Activated CD4-positive, alpha-beta memory T cell treated with anti-CD3 and anti-CD28 coated beads, Interleukin-2, amount 10 ng/mL, durations not matched to agents 7 days and 5 days (primary cell): ENCODE data around the gene ZMIZ2. TPM values are rescaled to one million over a fixed set of nuclear protein-coding genes. Genes with fewer than 3 reads are reported as not detected.

Experiments
- CTCF ChIA-PET: fragments of 350-600 bp; sonication (Branson Sonifier 250); formaldehyde crosslinking; loops from one replicate; lab custom pipeline; 2021; ENCODE audit warnings: antibody characterized with exemption, inconsistent platforms; lab: Charles Lee
- POLR2A ChIA-PET: fragments of 350-600 bp; sonication (Branson Sonifier 250); formaldehyde crosslinking; loops from one replicate; lab custom pipeline; 2021; ENCODE audit warnings: antibody characterized with exemption; lab: Charles Lee
- DNase-seq: peaks from one replicate; pipeline ENCODE4 v3.0.0-alpha.2; 2020
- H3K27ac Mint-ChIP-seq: one replicate; pipeline ENCODE4 v1.8.0; 2021; ENCODE audit warnings: mild to moderate bottlenecking, mixed read lengths
- H3K27me3 Mint-ChIP-seq: one replicate; pipeline ENCODE4 v1.8.0; 2021; ENCODE audit warnings: mixed read lengths
- H3K36me3 Mint-ChIP-seq: one replicate; pipeline ENCODE4 v1.8.0; 2021; ENCODE audit warnings: low read depth, mixed read lengths
- H3K4me1 Mint-ChIP-seq: one replicate; pipeline ENCODE4 v1.8.0; 2021; ENCODE audit warnings: mixed read lengths
- H3K4me3 Mint-ChIP-seq: one replicate; pipeline ENCODE4 v1.8.0; 2021; ENCODE audit warnings: mild to moderate bottlenecking, mixed read lengths
- H3K9me3 Mint-ChIP-seq: one replicate; pipeline ENCODE4 v1.8.0; 2021; ENCODE audit warnings: mixed read lengths
- total RNA-seq, 2 experiments: library from RNA; stranded (reverse); gene quantifications; one replicate each; pipeline ENCODE4 v1.2.3, GENCODE V29; 2021

Gene ZMIZ2
- total RNA-seq, 2 experiments from 2014 or later, result 85.2 to 91.4 TPM

GRCh38 chr7:44764665-44765578 is 16.3 kb downstream of the ZMIZ2 start:
- ChIA-PET POLR2A (interaction anchor here (1.4 kb wide), 1 partner anchor 32 kb away, joined by 5 read pairs; the partner anchor contains the start of gene PPIA), CTCF (no interaction called here)
- Mint-ChIP-seq H3K27me3 (no peaks in the 10 kb centered on the region), H3K27ac (no peak overlapping the region), H3K4me3 (no peak overlapping the region), H3K4me1 (peaks cover 23% of the 10 kb centered on the region), H3K36me3 (peaks cover 61% of the 10 kb centered on the region), H3K9me3 (no peaks in the 10 kb centered on the region)
- DNase-seq, result no peak

GRCh38 chr7:44765579-44766415 is 17.1 kb downstream of the ZMIZ2 start:
- POLR2A ChIA-PET, result interaction anchor here (3.1 kb wide), 1 partner anchor 16 kb away, joined by 12 read pairs; the partner anchor contains the start of gene ZMIZ2
- H3K36me3 Mint-ChIP-seq, result peaks cover 59% of the 10 kb centered on the region
- no peaks in the 10 kb centered on the region for H3K27me3 Mint-ChIP-seq
- DNase-seq, result no peak
- H3K9me3 Mint-ChIP-seq, result no peaks in the 10 kb centered on the region
- H3K4me3 Mint-ChIP-seq, result no peak overlapping the region
- no peak overlapping the region for H3K27ac Mint-ChIP-seq
- H3K4me1 Mint-ChIP-seq, result peaks cover 28% of the 10 kb centered on the region
- CTCF ChIA-PET, result no interaction called here

- peaks cover 61% of the 10 kb centered on the region for H3K36me3 Mint-ChIP-seq
- no peaks in the 10 kb centered on the region for H3K9me3 Mint-ChIP-seq
- CTCF ChIA-PET, result no interaction called here
- no peaks in the 10 kb centered on the region for H3K27me3 Mint-ChIP-seq
- H3K4me1 Mint-ChIP-seq, result peaks cover 31% of the 10 kb centered on the region
- DNase-seq, result no peak
- no peak overlapping the region for H3K27ac Mint-ChIP-seq
- POLR2A ChIA-PET, result interaction anchor here (3.1 kb wide), 1 partner anchor 17 kb away, joined by 12 read pairs; the partner anchor contains the start of gene ZMIZ2
- no peak overlapping the region for H3K4me3 Mint-ChIP-seq
Measured at GRCh38 chr7:44766416-44766801, 17.8 kb downstream of the ZMIZ2 start.

GRCh38 chr7:44767134-44767911 is 18.7 kb downstream of the ZMIZ2 start:
- Mint-ChIP-seq H3K4me1 (peaks cover 33% of the 10 kb centered on the region), H3K27me3 (no peaks in the 10 kb centered on the region), H3K4me3 (no peak overlapping the region), H3K36me3 (peaks cover 56% of the 10 kb centered on the region), H3K9me3 (no peaks in the 10 kb centered on the region), H3K27ac (peak overlapping the region; percentile 0)
- POLR2A ChIA-PET, result interaction anchor here (0.8 to 3.1 kb wide), 4 partner anchors 18 to 81 kb away, joined by 3 to 12 read pairs (median 4); partner anchors contain the start of genes H2AZ2 and ZMIZ2
- DNase-seq, result no peak
- CTCF ChIA-PET, result no interaction called here

- POLR2A ChIA-PET, result interaction anchor here (0.7 to 3.2 kb wide), 10 partner anchors 19 to 572 kb away, joined by 3 to 19 read pairs (median 4); partner anchors contain the start of genes H2AZ2, OGDH, TMED4 and ZMIZ2
- no peaks in the 10 kb centered on the region for H3K9me3 Mint-ChIP-seq
- H3K27me3 Mint-ChIP-seq, result no peaks in the 10 kb centered on the region
- no peak overlapping the region for H3K4me3 Mint-ChIP-seq
- CTCF ChIA-PET, result interaction anchor here (1.1 kb wide), 1 partner anchor 203 kb away, joined by 3 read pairs; no protein-coding TSS in a partner anchor
- peak overlapping the region; percentile 54 for H3K27ac Mint-ChIP-seq
- H3K36me3 Mint-ChIP-seq, result peaks cover 54% of the 10 kb centered on the region
- DNase-seq, result peak; percentile 47
- peaks cover 33% of the 10 kb centered on the region for H3K4me1 Mint-ChIP-seq
Measured at GRCh38 chr7:44767912-44768627, 19.4 kb downstream of the ZMIZ2 start.

- ChIA-PET CTCF (interaction anchor here (0.6 to 1.1 kb wide), 3 partner anchors 87 to 204 kb away, joined by 3 to 4 read pairs (median 3); no protein-coding TSS in a partner anchor), POLR2A (interaction anchor here (0.7 to 3.2 kb wide), 12 partner anchors 19 to 573 kb away, joined by 3 to 19 read pairs (median 4); partner anchors contain the start of genes OGDH, TMED4 and ZMIZ2)
- no peak overlapping the region for H3K4me3 Mint-ChIP-seq
- H3K27me3 Mint-ChIP-seq, result no peaks in the 10 kb centered on the region
- H3K4me1 Mint-ChIP-seq, result peaks cover 33% of the 10 kb centered on the region
- peak overlapping the region; percentile 54 for H3K27ac Mint-ChIP-seq
- peaks cover 50% of the 10 kb centered on the region for H3K36me3 Mint-ChIP-seq
- DNase-seq, result no peak
- H3K9me3 Mint-ChIP-seq, result no peaks in the 10 kb centered on the region
Measured at GRCh38 chr7:44768628-44769371, 20.2 kb downstream of the ZMIZ2 start.

DNA sequence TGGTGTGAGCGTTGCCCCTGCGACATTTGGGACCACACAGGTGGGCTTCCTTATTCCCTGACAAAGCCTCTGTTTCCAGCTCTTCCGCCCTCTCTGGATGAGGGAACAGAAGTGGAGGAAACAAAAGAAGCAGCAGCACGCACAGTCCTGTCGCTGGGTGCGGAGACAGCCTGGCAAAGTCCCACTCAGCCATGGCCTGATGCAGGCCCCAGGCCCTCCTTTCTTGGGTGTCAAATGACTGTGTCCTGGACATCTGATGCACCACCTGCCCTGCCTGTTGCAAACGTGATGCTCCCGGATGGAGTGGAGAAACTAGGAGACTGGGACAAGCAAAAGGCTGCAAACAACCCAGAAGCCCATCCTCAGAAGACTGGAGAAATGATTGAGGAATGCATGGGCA is 20.7 kb downstream of the ZMIZ2 start:
- peaks cover 33% of the 10 kb centered on the region for H3K4me1 Mint-ChIP-seq
- H3K4me3 Mint-ChIP-seq, result no peak overlapping the region
- H3K9me3 Mint-ChIP-seq, result no peaks in the 10 kb centered on the region
- H3K27me3 Mint-ChIP-seq, result peaks cover under 1% of the 10 kb centered on the region
- peak overlapping the region; percentile 27 for H3K27ac Mint-ChIP-seq
- ChIA-PET CTCF (interaction anchor here (0.6 to 1.0 kb wide), 2 partner anchors 87 to 90 kb away, joined by 3 to 4 read pairs; no protein-coding TSS in a partner anchor), POLR2A (interaction anchor here (0.8 to 3.2 kb wide), 6 partner anchors 29 to 189 kb away, joined by 3 to 19 read pairs (median 3); partner anchors contain the start of gene OGDH)
- no peak for DNase-seq
- H3K36me3 Mint-ChIP-seq, result peaks cover 46% of the 10 kb centered on the region

DNA sequence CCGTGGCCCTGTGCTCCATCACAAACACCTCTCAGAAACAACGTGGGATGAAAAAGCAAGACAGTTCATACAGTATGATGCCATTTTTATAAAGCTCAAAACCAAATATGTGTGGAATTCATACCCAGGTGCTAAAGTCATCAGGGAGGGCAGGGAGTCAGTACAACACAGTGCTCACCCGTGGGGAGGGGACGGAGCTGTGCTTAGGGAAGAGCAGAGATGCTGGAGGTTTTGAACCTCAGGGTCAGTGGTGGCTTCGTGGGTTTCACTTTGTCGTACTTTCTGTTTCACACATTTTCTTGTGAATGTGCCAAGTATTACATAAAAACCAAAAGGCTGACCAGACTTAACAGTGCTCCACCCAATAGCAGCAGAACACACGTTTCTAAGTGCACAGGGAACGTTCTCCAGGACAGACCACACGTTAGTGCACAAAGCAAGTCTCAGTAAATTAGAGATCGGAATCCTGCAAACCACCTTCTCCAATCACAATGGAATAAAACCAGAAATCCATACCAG is 21.2 kb downstream of the ZMIZ2 start:
- Mint-ChIP-seq H3K9me3 (no peaks in the 10 kb centered on the region), H3K27ac (peak overlapping the region; percentile 27), H3K27me3 (peaks cover 3% of the 10 kb centered on the region), H3K36me3 (peaks cover 43% of the 10 kb centered on the region), H3K4me1 (peaks cover 33% of the 10 kb centered on the region), H3K4me3 (no peak overlapping the region)
- ChIA-PET POLR2A (interaction anchor here (0.7 to 3.2 kb wide), 9 partner anchors 19 to 189 kb away, joined by 3 to 19 read pairs (median 3); partner anchors contain the start of gene OGDH), CTCF (interaction anchor here (0.6 to 1.3 kb wide), 4 partner anchors 86 to 205 kb away, joined by 3 to 4 read pairs (median 3); no protein-coding TSS in a partner anchor)
- DNase-seq, result peak; percentile 46

GRCh38 chr7:44771358-44771757 is 22.7 kb downstream of the ZMIZ2 start:
- CTCF ChIA-PET, result no interaction called here
- H3K27me3 Mint-ChIP-seq, result peaks cover 13% of the 10 kb centered on the region

DNA sequence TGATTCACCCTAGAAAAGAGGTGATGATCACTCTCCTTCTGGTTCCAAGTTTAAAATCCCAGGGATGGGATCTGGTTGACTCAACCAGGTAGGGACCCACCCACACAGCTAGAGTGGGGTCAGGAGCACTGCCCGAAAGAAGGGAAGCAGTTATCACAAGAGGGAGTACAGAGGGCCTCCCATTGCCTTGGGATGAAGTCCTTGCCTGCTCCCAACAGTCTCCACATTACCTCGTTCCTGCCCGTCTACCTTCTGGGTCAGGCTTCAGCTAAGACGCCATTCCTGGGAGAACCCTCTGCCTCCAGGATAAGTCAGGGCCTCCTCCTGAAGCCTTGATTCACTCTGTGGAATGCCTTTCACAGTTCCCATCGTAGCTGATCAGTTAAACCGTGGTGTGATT is 23.8 kb downstream of the ZMIZ2 start:
- Mint-ChIP-seq H3K9me3 (no peaks in the 10 kb centered on the region), H3K4me1 (peaks cover 33% of the 10 kb centered on the region), H3K4me3 (no peak overlapping the region), H3K27ac (no peak overlapping the region), H3K36me3 (peaks cover 22% of the 10 kb centered on the region), H3K27me3 (peaks cover 13% of the 10 kb centered on the region)
- DNase-seq, result no peak
- ChIA-PET CTCF (interaction anchor here (0.6 kb wide), 1 partner anchor 74 kb away, joined by 3 read pairs; no protein-coding TSS in a partner anchor), POLR2A (interaction anchor here (0.8 kb wide), 1 partner anchor 191 kb away, joined by 3 read pairs; no protein-coding TSS in a partner anchor)

More at GRCh38 chr7:44771358-44771757, 22.7 kb downstream of the ZMIZ2 start:
- peaks cover 33% of the 10 kb centered on the region for H3K4me1 Mint-ChIP-seq
- no peak overlapping the region for H3K27ac Mint-ChIP-seq
- DNase-seq, result no peak
- H3K36me3 Mint-ChIP-seq, result peaks cover 31% of the 10 kb centered on the region
- no peaks in the 10 kb centered on the region for H3K9me3 Mint-ChIP-seq
- no peak overlapping the region for H3K4me3 Mint-ChIP-seq
- POLR2A ChIA-PET, result interaction anchor here (1.2 to 2.3 kb wide), 3 partner anchors 21 to 27 kb away, joined by 3 to 9 read pairs (median 4); no protein-coding TSS in a partner anchor
